HCT116 (cell line): Measurements from ENCODE around the gene OR2AJ1. TPM values are rescaled to one million over a fixed set of nuclear protein-coding genes. Genes with fewer than 3 reads are reported as not detected.

ENCODE experiments used
- ATAC-seq: fragments of 200-7000 bp; cut with Tn5 transposase; 2 replicates; pipeline ENCODE4 v1.9.1; 2020; ENCODE audit warnings: mild to moderate bottlenecking, moderate library complexity
- BruUV-seq: library from RNA; stranded (reverse); fragments of 400-500 nt; replicated peaks from 2 replicates; lab custom pipeline; 2021; lab: Mats Ljungman, UMichigan
- CTCF ChIA-PET: fragments of 300-600 bp; sonication (Branson Sonifier 250); formaldehyde crosslinking; loops from one replicate; lab custom pipeline; 2021; ENCODE audit warnings: antibody characterized with exemption; lab: Charles Lee
- POLR2A ChIA-PET: fragments of 300-600, 350-600 bp; sonication (Branson Sonifier 250); formaldehyde crosslinking; loops from one replicate; lab custom pipeline; 2021; ENCODE audit warnings: antibody characterized with exemption; lab: Charles Lee
- RAD21 ChIA-PET, 2 experiments: fragments of 300-600 bp; sonication (Branson Sonifier 250); formaldehyde crosslinking; loops; one replicate each; lab custom pipeline; 2023; ENCODE audit warnings: low total read pairs in 2 of 2; ENCODE audit not compliant: uncharacterized antibody in 2 of 2, unreplicated experiment in 2 of 2, low non-redundant PET in 1 of 2; lab: Charles Lee
- DNase-seq: peaks from one replicate; pipeline ENCODE4 v3.0.0-alpha.2; 2010; ENCODE audit warnings: low read depth, low spot score
- H2AFZ ChIP-seq: fragments of 200-600 bp; shearing (Covaris generic), sonication (generic); 2 replicates; pipeline ENCODE4 v1.6.1; 2017; ENCODE audit warnings: low read depth, mixed run types, mixed read lengths, antibody characterized with exemption, low read length; ENCODE audit not compliant: poor library complexity, severe bottlenecking
- H3K27ac ChIP-seq: 2 replicates; pipeline ENCODE4 v1.5.1; 2012; ENCODE audit warnings: low read depth, low read length
- H3K27me3 ChIP-seq: fragments of 200-600 bp; sonication (generic); 2 replicates; pipeline ENCODE4 v1.6.1; 2016; ENCODE audit warnings: mixed run types, low read length, mixed read lengths; ENCODE audit not compliant: insufficient read depth
- H3K36me3 ChIP-seq, 2 experiments: fragments of 200-500 bp in 1 of 2; fragments of 200-600 bp in 1 of 2; sonication (Bioruptor generic) in 1 of 2; sonication (generic) in 1 of 2; 2 replicates each; pipeline versions ENCODE4 v1.5.1 to v1.6.1; 2014 to 2016; ENCODE audit warnings: low read length in 2 of 2, inconsistent platforms in 1 of 2, mixed read lengths in 1 of 2, mixed run types in 1 of 2; ENCODE audit not compliant: insufficient read depth in 2 of 2, control insufficient read depth in 1 of 2
- H3K4me1 ChIP-seq, 2 experiments: fragments of 200-600 bp in 1 of 2; sonication (generic) in 1 of 2; 2 replicates each; pipeline versions ENCODE4 v1.5.1 to v1.6.1; 2012 to 2017; ENCODE audit warnings: low read length in 2 of 2, inconsistent platforms in 1 of 2, mild to moderate bottlenecking in 1 of 2, mixed read lengths in 1 of 2, mixed run types in 1 of 2, moderate library complexity in 1 of 2; ENCODE audit not compliant: insufficient read depth in 2 of 2, control insufficient read depth in 1 of 2
- H3K4me2 ChIP-seq: fragments of 200-600 bp; sonication (generic); 2 replicates; pipeline ENCODE4 v1.6.1; 2017; ENCODE audit warnings: mixed run types, low read length, mixed read lengths
- H3K4me3 ChIP-seq, 2 experiments: fragments of 200-600 bp in 1 of 2; sonication (generic) in 1 of 2; replicated peaks in 1 of 2; 2 replicates each; pipeline ENCODE4 v1.5.1; 2011 to 2016; ENCODE audit warnings: low read length in 2 of 2, control low read depth in 1 of 2, low read depth in 1 of 2, mild to moderate bottlenecking in 1 of 2, mixed read lengths in 1 of 2, mixed run types in 1 of 2
- H3K79me2 ChIP-seq: fragments of 200-600 bp; sonication (generic); 2 replicates; pipeline ENCODE4 v1.6.1; 2017; ENCODE audit warnings: mild to moderate bottlenecking, mixed run types, low read length, moderate library complexity, mixed read lengths; ENCODE audit not compliant: insufficient read depth
- H3K9ac ChIP-seq: fragments of 200-600 bp; sonication (generic); 2 replicates; pipeline ENCODE4 v1.6.1; 2016; ENCODE audit warnings: low read length, mixed read lengths
- H3K9me2 ChIP-seq: fragments of 200-600 bp; sonication (generic), shearing (Covaris generic); 2 replicates; pipeline ENCODE4 v1.6.1; 2017; ENCODE audit warnings: mixed run types, mild to moderate bottlenecking, moderate library complexity; ENCODE audit not compliant: insufficient read depth
- H3K9me3 ChIP-seq, 2 experiments: fragments of 200-500 bp in 1 of 2; fragments of 200-600 bp in 1 of 2; sonication (Bioruptor generic) in 1 of 2; sonication (generic) in 1 of 2; 2 replicates each; pipeline ENCODE4 v1.6.1; 2014 to 2017; ENCODE audit warnings: low read length in 2 of 2, mixed read lengths in 2 of 2, inconsistent platforms in 1 of 2, low read depth in 1 of 2, mild to moderate bottlenecking in 1 of 2, mixed run types in 1 of 2, moderate library complexity in 1 of 2; ENCODE audit not compliant: control insufficient read depth in 1 of 2, insufficient read depth in 1 of 2
- H4K20me1 ChIP-seq: fragments of 200-600 bp; sonication (generic), shearing (Covaris generic); 2 replicates; pipeline ENCODE4 v1.6.1; 2017; ENCODE audit warnings: mixed run types, mild to moderate bottlenecking, moderate library complexity; ENCODE audit not compliant: insufficient read depth
- CBX3 ChIP-seq: IDR thresholded peaks from 2 replicates; pipeline ENCODE4 v1.6.1; 2012; ENCODE audit warnings: low read depth
- CEBPB ChIP-seq: IDR thresholded peaks from 2 replicates; pipeline ENCODE4 v1.6.1; 2012; ENCODE audit warnings: low read depth
- CTCF ChIP-seq, 3 experiments: fragments of 200-600 bp in 1 of 3; sonication (generic) in 1 of 3; IDR thresholded peaks in 2 of 3; conservative IDR thresholded peaks in 1 of 3; 2 replicates each; pipeline ENCODE4 v1.5.1; 2012 to 2017; ENCODE audit warnings: low read depth in 2 of 3, low read length in 2 of 3, antibody characterized with exemption in 1 of 3, borderline replicate concordance in 1 of 3, control low read depth in 1 of 3, mild to moderate bottlenecking in 1 of 3, mixed read lengths in 1 of 3, mixed run types in 1 of 3, moderate library complexity in 1 of 3; ENCODE audit not compliant: insufficient read depth in 1 of 3
- ELF1 ChIP-seq: IDR thresholded peaks from 2 replicates; pipeline ENCODE4 v1.6.1; 2012; ENCODE audit warnings: low read depth, borderline replicate concordance
- EZH2 ChIP-seq: fragments of 200-600 bp; sonication (generic); IDR thresholded peaks from 2 replicates; pipeline ENCODE4 v1.6.1; 2017; ENCODE audit warnings: antibody characterized with exemption, mixed run types
- FOSL1 ChIP-seq: IDR thresholded peaks from 2 replicates; pipeline ENCODE4 v1.6.1; 2012; ENCODE audit warnings: low read depth
- POLR2A ChIP-seq: IDR thresholded peaks from 2 replicates; pipeline ENCODE4 v1.7.0; 2011; ENCODE audit warnings: borderline replicate concordance; ENCODE audit not compliant: insufficient read depth, insufficient read length; ENCODE audit errors: extremely low read depth
- POLR2AphosphoS5 ChIP-seq: IDR thresholded peaks from 2 replicates; pipeline ENCODE4 v1.6.1; 2011; ENCODE audit warnings: mild to moderate bottlenecking, low read depth, low read length, moderate library complexity
- RAD21 ChIP-seq: IDR thresholded peaks from 2 replicates; pipeline ENCODE4 v1.6.1; 2012; ENCODE audit warnings: low read depth, mild to moderate bottlenecking
- REST ChIP-seq: IDR thresholded peaks from 2 replicates; pipeline ENCODE4 v1.6.1; 2012; ENCODE audit warnings: low read depth
- SP1 ChIP-seq: IDR thresholded peaks from 2 replicates; pipeline ENCODE4 v1.6.1; 2012; ENCODE audit warnings: low read depth
- SRF ChIP-seq: IDR thresholded peaks from 2 replicates; pipeline ENCODE4 v1.6.1; 2012; ENCODE audit warnings: low read depth
- TCF7L2 ChIP-seq: IDR thresholded peaks from 2 replicates; pipeline ENCODE4 v1.7.0; 2011; ENCODE audit warnings: borderline replicate concordance, inconsistent platforms; ENCODE audit not compliant: insufficient read depth, insufficient read length; ENCODE audit errors: extremely low read depth
- YY1 ChIP-seq: IDR thresholded peaks from 2 replicates; pipeline ENCODE4 v1.6.1; 2011; ENCODE audit warnings: low read length, low read depth, moderate library complexity, mild to moderate bottlenecking; ENCODE audit not compliant: insufficient replicate concordance; ENCODE audit errors: extremely low read depth
- intact Hi-C: fragments of 100-400 bp; cut with micrococcal nuclease; formaldehyde crosslinking; loops from 2 replicates; pipeline ENCODE4 v1.10.0; 2022
- total RNA-seq: library from RNA; stranded (reverse); gene quantifications from one replicate; pipeline ENCODE4 v1.2.1, GENCODE V29; 2021; ENCODE audit not compliant: unreplicated experiment
- TF ChIP-seq, protein P1 (sequence below): IDR thresholded peaks from 2 replicates; pipeline ENCODE4 v1.6.1; 2012
- TF ChIP-seq, protein P2 (sequence below): IDR thresholded peaks from 2 replicates; pipeline ENCODE4 v1.6.1; 2011; ENCODE audit warnings: mild to moderate bottlenecking, low read length, moderate library complexity; ENCODE audit not compliant: insufficient replicate concordance; ENCODE audit errors: extremely low read depth

OR2AJ1 gene
- total RNA-seq, 1 experiment from 2014 or later: not detected

- TF ChIP-seq POLR2A (no peak), CBX3 (no peak)
These were observed 29.5 kb upstream of the OR2AJ1 start, which contains the start of gene OR2W3 (continued) for GRCh38 chr1:247895163-247895637.

DNA sequence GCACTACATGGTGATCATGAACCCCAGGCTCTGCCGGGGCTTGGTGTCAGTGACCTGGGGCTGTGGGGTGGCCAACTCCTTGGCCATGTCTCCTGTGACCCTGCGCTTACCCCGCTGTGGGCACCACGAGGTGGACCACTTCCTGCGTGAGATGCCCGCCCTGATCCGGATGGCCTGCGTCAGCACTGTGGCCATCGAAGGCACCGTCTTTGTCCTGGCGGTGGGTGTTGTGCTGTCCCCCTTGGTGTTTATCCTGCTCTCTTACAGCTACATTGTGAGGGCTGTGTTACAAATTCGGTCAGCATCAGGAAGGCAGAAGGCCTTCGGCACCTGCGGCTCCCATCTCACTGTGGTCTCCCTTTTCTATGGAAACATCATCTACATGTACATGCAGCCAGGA is 28.7 kb upstream of the OR2AJ1 start:
- Histone ChIP-seq H3K9me2 (no peaks in the 10 kb centered on the region), H3K4me3 (no peak overlapping the region), H3K79me2 (no peaks in the 10 kb centered on the region), H2AFZ (no peak overlapping the region), H3K9me3 (peaks cover 0 to 9% of the 10 kb centered on the region in 2 experiments; a peak in 1 of 4 replicates), H3K9ac (no peak overlapping the region), H3K4me2 (no peak overlapping the region), H3K27me3 (no peaks in the 10 kb centered on the region), H3K4me1 (no peaks in the 10 kb centered on the region), H3K36me3 (no peaks in the 10 kb centered on the region), H3K27ac (no peak overlapping the region), H4K20me1 (no peaks in the 10 kb centered on the region)
- ATAC-seq: no peak
- CTCF ChIA-PET: no interaction called here
- BruUV-seq: no TSS peak
- DNase-seq: no peak
- intact Hi-C loops: no loop called here
- POLR2A ChIA-PET: no interaction called here
- RAD21 ChIA-PET: no interaction called here
- TF ChIP-seq EZH2 (no peak), RAD21 (no peak), SRF (no peak), YY1 (no peak), SP1 (no peak), CBX3 (no peak), ELF1 (no peak), REST (no peak), POLR2A (no peak), TCF7L2 (no peak), POLR2AphosphoS5 (no peak), CTCF (IDR thresholded peaks at IDR 0.05 in 2 of 3, conservative IDR thresholded peaks at IDR 0.05 in 1 of 3; ENCODE audit: borderline replicate concordance in 1 of 3, insufficient read depth in 1 of 3, low read depth in 2 of 3, low read length in 2 of 3) (no peak), CEBPB (no peak), FOSL1 (no peak)
- TF ChIP-seq, protein P1, sequence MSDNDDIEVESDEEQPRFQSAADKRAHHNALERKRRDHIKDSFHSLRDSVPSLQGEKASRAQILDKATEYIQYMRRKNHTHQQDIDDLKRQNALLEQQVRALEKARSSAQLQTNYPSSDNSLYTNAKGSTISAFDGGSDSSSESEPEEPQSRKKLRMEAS: no peak
- TF ChIP-seq, protein P2, sequence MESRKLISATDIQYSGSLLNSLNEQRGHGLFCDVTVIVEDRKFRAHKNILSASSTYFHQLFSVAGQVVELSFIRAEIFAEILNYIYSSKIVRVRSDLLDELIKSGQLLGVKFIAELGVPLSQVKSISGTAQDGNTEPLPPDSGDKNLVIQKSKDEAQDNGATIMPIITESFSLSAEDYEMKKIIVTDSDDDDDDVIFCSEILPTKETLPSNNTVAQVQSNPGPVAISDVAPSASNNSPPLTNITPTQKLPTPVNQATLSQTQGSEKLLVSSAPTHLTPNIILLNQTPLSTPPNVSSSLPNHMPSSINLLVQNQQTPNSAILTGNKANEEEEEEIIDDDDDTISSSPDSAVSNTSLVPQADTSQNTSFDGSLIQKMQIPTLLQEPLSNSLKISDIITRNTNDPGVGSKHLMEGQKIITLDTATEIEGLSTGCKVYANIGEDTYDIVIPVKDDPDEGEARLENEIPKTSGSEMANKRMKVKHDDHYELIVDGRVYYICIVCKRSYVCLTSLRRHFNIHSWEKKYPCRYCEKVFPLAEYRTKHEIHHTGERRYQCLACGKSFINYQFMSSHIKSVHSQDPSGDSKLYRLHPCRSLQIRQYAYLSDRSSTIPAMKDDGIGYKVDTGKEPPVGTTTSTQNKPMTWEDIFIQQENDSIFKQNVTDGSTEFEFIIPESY: no peak
